Measurements from ENCODE around the gene FBRSL1.

FBRSL1 gene

GRCh38 chr12:132527186-132527882, 37.4 kb downstream of the FBRSL1 start:
- ChIA-PET POLR2A (no interaction called here), CTCF (interaction anchor here (1.2 to 7.3 kb wide), 5 partner anchors 10 to 111 kb away, joined by 3 to 96 read pairs (median 5); no protein-coding TSS in a partner anchor)
- TF ChIP-seq CTCF (IDR thresholded peaks at IDR 0.05; ENCODE audit: insufficient read depth, low read length, missing control alignments), result no peak
- no peak for DNase-seq (ENCODE audit: low read depth, low spot score)
- H3K4me3 ChIP-seq (ENCODE audit: low read depth, low read length), result no peak overlapping the region

- CTCF ChIA-PET, result interaction anchor here (1.5 to 7.3 kb wide), 4 partner anchors 12 to 111 kb away, joined by 3 to 96 read pairs (median 4); no protein-coding TSS in a partner anchor
- no peak overlapping the region for H3K4me3 ChIP-seq (ENCODE audit: low read depth, low read length)
- TF ChIP-seq CTCF (IDR thresholded peaks at IDR 0.05; ENCODE audit: insufficient read depth, low read length, missing control alignments), result no peak
- no peak for DNase-seq (ENCODE audit: low read depth, low spot score)
- POLR2A ChIA-PET, result no interaction called here
Measured at GRCh38 chr12:132527883-132528264, 37.9 kb downstream of the FBRSL1 start.

- no peak for TF ChIP-seq CTCF (IDR thresholded peaks at IDR 0.05; ENCODE audit: insufficient read depth, low read length, missing control alignments)
- DNase-seq (ENCODE audit: low read depth, low spot score), result no peak
- no peak overlapping the region for H3K4me3 ChIP-seq (ENCODE audit: low read depth, low read length)
- POLR2A ChIA-PET, result no interaction called here
- CTCF ChIA-PET, result interaction anchor here (1.4 to 7.3 kb wide), 5 partner anchors 10 to 375 kb away, joined by 3 to 96 read pairs (median 4); no protein-coding TSS in a partner anchor
Measured at GRCh38 chr12:132528564-132529106, 38.7 kb downstream of the FBRSL1 start.

GRCh38 chr12:132529156-132529839, 39.3 kb downstream of the FBRSL1 start:
- POLR2A ChIA-PET, result no interaction called here
- DNase-seq (ENCODE audit: low read depth, low spot score), result no peak
- no peak overlapping the region for H3K4me3 ChIP-seq (ENCODE audit: low read depth, low read length)
- no peak for TF ChIP-seq CTCF (IDR thresholded peaks at IDR 0.05; ENCODE audit: insufficient read depth, low read length, missing control alignments)
- CTCF ChIA-PET, result interaction anchor here (1.2 to 7.3 kb wide), 6 partner anchors 9 to 376 kb away, joined by 3 to 96 read pairs (median 4); no protein-coding TSS in a partner anchor

GRCh38 chr12:132529906-132530305, 40.0 kb downstream of the FBRSL1 start:
- ChIA-PET CTCF (interaction anchor here (1.0 to 2.2 kb wide), 5 partner anchors 9 to 377 kb away, joined by 3 to 6 read pairs (median 4); no protein-coding TSS in a partner anchor), POLR2A (no interaction called here)
- no peak for TF ChIP-seq CTCF (IDR thresholded peaks at IDR 0.05; ENCODE audit: insufficient read depth, low read length, missing control alignments)
- DNase-seq (ENCODE audit: low read depth, low spot score), result no peak
- no peak overlapping the region for H3K4me3 ChIP-seq (ENCODE audit: low read depth, low read length)

- H3K4me3 ChIP-seq (ENCODE audit: low read depth, low read length), result no peak overlapping the region
- ChIA-PET CTCF (interaction anchor here (1.0 to 2.2 kb wide), 3 partner anchors 8 to 117 kb away, joined by 3 to 6 read pairs (median 4); no protein-coding TSS in a partner anchor), POLR2A (no interaction called here)
- TF ChIP-seq CTCF (IDR thresholded peaks at IDR 0.05; ENCODE audit: insufficient read depth, low read length, missing control alignments), result no peak
- DNase-seq (ENCODE audit: low read depth, low spot score), result no peak
Measured at GRCh38 chr12:132530447-132530846, 40.5 kb downstream of the FBRSL1 start.

Data from AG04449 (cell line).